ENCODE measurements around the gene GNB4.

GNB4 gene

DNA sequence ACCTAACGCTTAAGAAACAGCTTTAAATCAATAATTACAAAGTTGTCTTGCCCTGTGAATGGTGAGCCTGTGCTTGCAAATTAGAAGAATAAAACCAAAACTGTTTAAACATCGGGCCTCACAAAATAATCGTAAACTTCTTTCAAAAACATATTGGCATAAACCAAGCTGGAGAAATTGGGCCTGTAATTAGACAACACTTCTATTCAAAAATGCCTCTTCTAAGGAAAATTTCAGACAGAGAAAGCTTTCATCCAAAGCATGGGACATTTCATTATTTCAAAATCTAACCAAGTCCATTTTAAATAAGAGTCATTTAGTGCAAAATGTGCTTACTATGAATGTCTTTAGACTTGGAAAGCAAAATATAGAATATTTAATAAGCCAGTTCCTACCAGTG is 35.5 kb upstream of the GNB4 start:
- no peaks in the 10 kb centered on the region for H3K27me3 ChIP-seq (ENCODE audit: insufficient read depth, low read depth)
- H3K36me3 ChIP-seq (ENCODE audit: insufficient read depth) = no peaks in the 10 kb centered on the region
- no peaks in the 10 kb centered on the region for H3K79me2 ChIP-seq (ENCODE audit: insufficient read depth, low read depth)
- H3K4me3 ChIP-seq (IDR thresholded peaks at IDR 0.05; ENCODE audit: insufficient read depth, low read depth, low read length) = no peak overlapping the region
- TF ChIP-seq, protein P1, sequence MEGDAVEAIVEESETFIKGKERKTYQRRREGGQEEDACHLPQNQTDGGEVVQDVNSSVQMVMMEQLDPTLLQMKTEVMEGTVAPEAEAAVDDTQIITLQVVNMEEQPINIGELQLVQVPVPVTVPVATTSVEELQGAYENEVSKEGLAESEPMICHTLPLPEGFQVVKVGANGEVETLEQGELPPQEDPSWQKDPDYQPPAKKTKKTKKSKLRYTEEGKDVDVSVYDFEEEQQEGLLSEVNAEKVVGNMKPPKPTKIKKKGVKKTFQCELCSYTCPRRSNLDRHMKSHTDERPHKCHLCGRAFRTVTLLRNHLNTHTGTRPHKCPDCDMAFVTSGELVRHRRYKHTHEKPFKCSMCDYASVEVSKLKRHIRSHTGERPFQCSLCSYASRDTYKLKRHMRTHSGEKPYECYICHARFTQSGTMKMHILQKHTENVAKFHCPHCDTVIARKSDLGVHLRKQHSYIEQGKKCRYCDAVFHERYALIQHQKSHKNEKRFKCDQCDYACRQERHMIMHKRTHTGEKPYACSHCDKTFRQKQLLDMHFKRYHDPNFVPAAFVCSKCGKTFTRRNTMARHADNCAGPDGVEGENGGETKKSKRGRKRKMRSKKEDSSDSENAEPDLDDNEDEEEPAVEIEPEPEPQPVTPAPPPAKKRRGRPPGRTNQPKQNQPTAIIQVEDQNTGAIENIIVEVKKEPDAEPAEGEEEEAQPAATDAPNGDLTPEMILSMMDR (conservative IDR thresholded peaks at IDR 0.05; ENCODE audit: low read depth, low read length) = no peak
- H3K27ac ChIP-seq = no peak overlapping the region
- H3K9ac ChIP-seq = no peak overlapping the region
- no peak overlapping the region for H2AFZ ChIP-seq (ENCODE audit: low read depth)
- H3K4me2 ChIP-seq = no peak overlapping the region
- H3K4me1 ChIP-seq (ENCODE audit: low read depth, poor library complexity, severe bottlenecking) = no peaks in the 10 kb centered on the region
- no peaks in the 10 kb centered on the region for H4K20me1 ChIP-seq (ENCODE audit: insufficient read depth)

DNA sequence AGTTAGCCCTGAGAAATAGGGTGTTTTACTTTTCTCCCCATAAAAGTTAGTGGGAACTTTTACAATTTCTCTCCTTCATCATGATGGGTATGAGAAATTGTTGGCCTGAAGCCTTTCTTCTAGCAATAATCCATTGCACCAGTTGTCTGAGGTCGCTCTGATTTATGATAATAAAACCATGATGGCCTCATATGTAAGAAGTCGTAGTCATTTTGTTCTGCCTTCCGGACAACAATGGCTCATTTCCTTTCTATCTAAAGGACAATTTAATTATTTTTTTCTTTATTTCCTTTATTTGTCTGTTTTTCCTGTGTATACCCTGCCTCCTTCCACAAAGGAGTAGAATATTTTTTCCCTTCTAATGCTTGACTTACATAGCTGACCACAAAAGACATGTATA is 31.6 kb upstream of the GNB4 start:
- H3K4me2 ChIP-seq = no peak overlapping the region
- no peaks in the 10 kb centered on the region for H4K20me1 ChIP-seq (ENCODE audit: insufficient read depth)
- H3K36me3 ChIP-seq (ENCODE audit: insufficient read depth) = no peaks in the 10 kb centered on the region
- no peak overlapping the region for H2AFZ ChIP-seq (ENCODE audit: low read depth)
- H3K79me2 ChIP-seq (ENCODE audit: insufficient read depth, low read depth) = no peaks in the 10 kb centered on the region
- H3K4me1 ChIP-seq (ENCODE audit: low read depth, poor library complexity, severe bottlenecking) = no peaks in the 10 kb centered on the region
- H3K4me3 ChIP-seq (IDR thresholded peaks at IDR 0.05; ENCODE audit: insufficient read depth, low read depth, low read length) = no peak overlapping the region
- TF ChIP-seq, protein P1 (conservative IDR thresholded peaks at IDR 0.05; ENCODE audit: low read depth, low read length) = no peak
- no peak overlapping the region for H3K27ac ChIP-seq
- H3K9ac ChIP-seq = no peak overlapping the region
- no peaks in the 10 kb centered on the region for H3K27me3 ChIP-seq (ENCODE audit: insufficient read depth, low read depth)

DNA sequence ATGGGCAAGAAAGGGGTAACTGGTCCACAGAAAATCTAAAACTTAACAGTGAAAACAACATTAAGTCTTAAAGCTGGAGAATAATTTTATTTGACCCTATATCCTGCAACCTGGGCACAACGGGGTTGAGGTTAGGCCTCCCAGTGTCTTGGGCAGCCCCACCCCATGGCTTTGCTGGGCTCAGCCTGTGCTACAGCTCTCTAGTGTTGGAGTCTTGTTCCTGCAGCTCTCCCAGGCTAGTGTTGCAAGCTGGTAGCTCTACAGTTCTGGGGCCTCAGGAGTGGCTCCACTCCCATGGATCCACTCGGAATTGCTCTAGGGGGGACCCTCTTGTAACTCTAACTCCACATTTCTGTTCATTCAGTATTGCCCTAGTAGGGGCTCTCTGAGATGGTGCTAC is 24.9 kb upstream of the GNB4 start:
- no peak overlapping the region for H2AFZ ChIP-seq (ENCODE audit: low read depth)
- H3K4me1 ChIP-seq (ENCODE audit: low read depth, poor library complexity, severe bottlenecking) = no peaks in the 10 kb centered on the region
- H3K4me3 ChIP-seq (IDR thresholded peaks at IDR 0.05; ENCODE audit: insufficient read depth, low read depth, low read length) = no peak overlapping the region
- H3K27me3 ChIP-seq (ENCODE audit: insufficient read depth, low read depth) = no peaks in the 10 kb centered on the region
- H3K9ac ChIP-seq = no peak overlapping the region
- no peak overlapping the region for H3K27ac ChIP-seq
- no peaks in the 10 kb centered on the region for H3K36me3 ChIP-seq (ENCODE audit: insufficient read depth)
- TF ChIP-seq, protein P1 (conservative IDR thresholded peaks at IDR 0.05; ENCODE audit: low read depth, low read length) = no peak
- H3K79me2 ChIP-seq (ENCODE audit: insufficient read depth, low read depth) = no peaks in the 10 kb centered on the region
- no peaks in the 10 kb centered on the region for H4K20me1 ChIP-seq (ENCODE audit: insufficient read depth)
- H3K4me2 ChIP-seq = no peak overlapping the region

DNA sequence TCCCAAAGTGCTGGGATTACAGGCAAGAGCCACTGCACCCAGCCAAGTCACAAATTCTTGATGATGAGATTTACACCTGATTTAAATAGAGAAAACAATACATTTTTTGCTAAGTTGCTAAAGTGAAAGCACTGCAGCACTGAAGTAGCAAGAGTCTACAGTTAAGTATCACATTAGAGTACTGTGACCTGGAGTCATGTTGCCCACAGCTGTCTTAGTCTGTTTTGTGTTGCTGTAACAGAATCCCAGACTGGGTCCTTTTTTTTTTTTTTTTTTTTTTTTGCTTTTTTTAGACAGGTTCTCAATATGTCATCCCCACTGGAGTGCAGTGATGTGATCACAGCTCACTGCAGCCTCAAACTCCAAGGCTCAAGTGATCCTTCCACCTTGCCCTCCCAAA is 23.2 kb upstream of the GNB4 start:
- TF ChIP-seq, protein P1 (conservative IDR thresholded peaks at IDR 0.05; ENCODE audit: low read depth, low read length) = no peak
- H3K79me2 ChIP-seq (ENCODE audit: insufficient read depth, low read depth) = no peaks in the 10 kb centered on the region

More for the DNA sequence above, 23.2 kb upstream of the GNB4 start:
- H3K4me2 ChIP-seq = no peak overlapping the region
- H3K4me3 ChIP-seq (IDR thresholded peaks at IDR 0.05; ENCODE audit: insufficient read depth, low read depth, low read length) = no peak overlapping the region
- no peaks in the 10 kb centered on the region for H4K20me1 ChIP-seq (ENCODE audit: insufficient read depth)
- H3K4me1 ChIP-seq (ENCODE audit: low read depth, poor library complexity, severe bottlenecking) = no peaks in the 10 kb centered on the region
- no peak overlapping the region for H3K27ac ChIP-seq
- H3K27me3 ChIP-seq (ENCODE audit: insufficient read depth, low read depth) = no peaks in the 10 kb centered on the region
- H2AFZ ChIP-seq (ENCODE audit: low read depth) = no peak overlapping the region
- no peak overlapping the region for H3K9ac ChIP-seq
- H3K36me3 ChIP-seq (ENCODE audit: insufficient read depth) = no peaks in the 10 kb centered on the region

Data from KMS-11 (cell line).